Measurements from ENCODE around the gene ANKZF1.

The ANKZF1 gene

GRCh38 chr2:219214141-219214540, 15.5 kb upstream of the ANKZF1 start (continued):
- TF ChIP-seq CREB5 (CRISPR knock-in tag; IDR thresholded peaks at IDR 0.05; ENCODE audit: low read depth) (no peak), CSRNP3 (CRISPR knock-in tag; IDR thresholded peaks at IDR 0.05) (no peak), RARB (CRISPR knock-in tag; IDR thresholded peaks at IDR 0.05) (no peak), CSDC2 (CRISPR knock-in tag; IDR thresholded peaks at IDR 0.05) (no peak), ARNTL (CRISPR knock-in tag; IDR thresholded peaks at IDR 0.05; ENCODE audit: borderline replicate concordance, low read depth) (no peak), GLIS3 (CRISPR knock-in tag; IDR thresholded peaks at IDR 0.05) (no peak), TOX (CRISPR knock-in tag; IDR thresholded peaks at IDR 0.05; ENCODE audit: borderline replicate concordance) (no peak), SNAI2 (CRISPR knock-in tag; IDR thresholded peaks at IDR 0.05) (no peak), ZNF70 (CRISPR knock-in tag; IDR thresholded peaks at IDR 0.05) (no peak)

GRCh38 chr2:219214786-219215185, 14.8 kb upstream of the ANKZF1 start:
- no peak for ATAC-seq
- TF ChIP-seq TSHZ2 (CRISPR knock-in tag; IDR thresholded peaks at IDR 0.05) = no peak
- TF ChIP-seq ZC3H10 (CRISPR knock-in tag; IDR thresholded peaks at IDR 0.05) = no peak

- no peak for ATAC-seq
- TF ChIP-seq PATZ1 (CRISPR knock-in tag; IDR thresholded peaks at IDR 0.05; ENCODE audit: borderline replicate concordance) = no peak
- no peak for TF ChIP-seq ARNTL (CRISPR knock-in tag; IDR thresholded peaks at IDR 0.05; ENCODE audit: borderline replicate concordance, low read depth)
- TF ChIP-seq ZFP3 (CRISPR knock-in tag; IDR thresholded peaks at IDR 0.05) = no peak
- no peak for TF ChIP-seq ESRRG (CRISPR knock-in tag; IDR thresholded peaks at IDR 0.05)
- TF ChIP-seq ZFP30 (CRISPR knock-in tag; IDR thresholded peaks at IDR 0.05) = no peak
- no peak for TF ChIP-seq SNAI2 (CRISPR knock-in tag; IDR thresholded peaks at IDR 0.05)
- no peak for TF ChIP-seq TOX (CRISPR knock-in tag; IDR thresholded peaks at IDR 0.05; ENCODE audit: borderline replicate concordance)
- no peak for TF ChIP-seq TCF4 (CRISPR knock-in tag; IDR thresholded peaks at IDR 0.05; ENCODE audit: borderline replicate concordance)
Observed at GRCh38 chr2:219215871-219216534, 13.6 kb upstream of the ANKZF1 start.

GRCh38 chr2:219216535-219216915, 13.1 kb upstream of the ANKZF1 start:
- TF ChIP-seq TSHZ2 (CRISPR knock-in tag; IDR thresholded peaks at IDR 0.05) = no peak
- no peak for TF ChIP-seq ZNF70 (CRISPR knock-in tag; IDR thresholded peaks at IDR 0.05)
- TF ChIP-seq GLIS3 (CRISPR knock-in tag; IDR thresholded peaks at IDR 0.05) = no peak
- no peak for TF ChIP-seq ARNTL (CRISPR knock-in tag; IDR thresholded peaks at IDR 0.05; ENCODE audit: borderline replicate concordance, low read depth)
- no peak for TF ChIP-seq RARB (CRISPR knock-in tag; IDR thresholded peaks at IDR 0.05)
- TF ChIP-seq ZFP30 (CRISPR knock-in tag; IDR thresholded peaks at IDR 0.05) = no peak
- no peak for TF ChIP-seq TCF4 (CRISPR knock-in tag; IDR thresholded peaks at IDR 0.05; ENCODE audit: borderline replicate concordance)
- no peak for TF ChIP-seq PATZ1 (CRISPR knock-in tag; IDR thresholded peaks at IDR 0.05; ENCODE audit: borderline replicate concordance)
- no peak for TF ChIP-seq ZNF565 (CRISPR knock-in tag; conservative IDR thresholded peaks at IDR 0.05; ENCODE audit: low read depth)
- no peak for TF ChIP-seq TOX (CRISPR knock-in tag; IDR thresholded peaks at IDR 0.05; ENCODE audit: borderline replicate concordance)
- no peak for ATAC-seq

Data from SK-N-SH treated with all-trans-retinoic acid at 6 μM for 48 hours (cell line).